Stimulated activated naive CD8-positive, alpha-beta T cell treated with anti-CD3 and anti-CD28 coated beads, Interleukin-15, Interleukin-2, amounts not matched to agents 100 U/mL and 50 U/mL, for 24 hours (primary cell): ENCODE data around the gene CDH23.

ENCODE experiments used
- ATAC-seq: fragments of 150-1000 bp; cut with Tn5 transposase; one replicate; pipeline ENCODE4 v1.10.0; 2021
- DNase-seq: peaks from one replicate; pipeline ENCODE4 v3.0.0; 2021

CDH23 gene

DNA sequence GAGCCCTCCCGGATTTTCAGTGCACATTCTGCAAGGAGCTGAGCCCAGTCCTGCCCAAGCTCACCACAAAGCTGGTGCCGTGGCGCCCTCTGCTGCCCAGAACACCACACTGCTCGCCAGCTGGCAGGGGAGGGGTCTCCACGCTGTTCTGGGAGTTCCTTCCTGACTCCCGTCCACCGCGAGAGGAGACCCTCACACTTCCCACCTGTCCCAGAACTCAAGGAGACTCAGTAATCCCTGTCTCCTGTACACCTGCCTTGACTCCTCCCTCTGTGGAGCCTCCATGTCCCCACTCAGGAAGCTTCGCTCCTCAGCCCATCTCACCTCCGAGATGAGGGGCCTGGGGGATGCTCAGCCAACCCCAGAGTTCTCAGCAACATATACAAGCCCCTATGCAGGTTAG is 311.6 kb downstream of the CDH23 start:
- DNase-seq (peak; percentile 79), ATAC-seq (no peak)

DNA sequence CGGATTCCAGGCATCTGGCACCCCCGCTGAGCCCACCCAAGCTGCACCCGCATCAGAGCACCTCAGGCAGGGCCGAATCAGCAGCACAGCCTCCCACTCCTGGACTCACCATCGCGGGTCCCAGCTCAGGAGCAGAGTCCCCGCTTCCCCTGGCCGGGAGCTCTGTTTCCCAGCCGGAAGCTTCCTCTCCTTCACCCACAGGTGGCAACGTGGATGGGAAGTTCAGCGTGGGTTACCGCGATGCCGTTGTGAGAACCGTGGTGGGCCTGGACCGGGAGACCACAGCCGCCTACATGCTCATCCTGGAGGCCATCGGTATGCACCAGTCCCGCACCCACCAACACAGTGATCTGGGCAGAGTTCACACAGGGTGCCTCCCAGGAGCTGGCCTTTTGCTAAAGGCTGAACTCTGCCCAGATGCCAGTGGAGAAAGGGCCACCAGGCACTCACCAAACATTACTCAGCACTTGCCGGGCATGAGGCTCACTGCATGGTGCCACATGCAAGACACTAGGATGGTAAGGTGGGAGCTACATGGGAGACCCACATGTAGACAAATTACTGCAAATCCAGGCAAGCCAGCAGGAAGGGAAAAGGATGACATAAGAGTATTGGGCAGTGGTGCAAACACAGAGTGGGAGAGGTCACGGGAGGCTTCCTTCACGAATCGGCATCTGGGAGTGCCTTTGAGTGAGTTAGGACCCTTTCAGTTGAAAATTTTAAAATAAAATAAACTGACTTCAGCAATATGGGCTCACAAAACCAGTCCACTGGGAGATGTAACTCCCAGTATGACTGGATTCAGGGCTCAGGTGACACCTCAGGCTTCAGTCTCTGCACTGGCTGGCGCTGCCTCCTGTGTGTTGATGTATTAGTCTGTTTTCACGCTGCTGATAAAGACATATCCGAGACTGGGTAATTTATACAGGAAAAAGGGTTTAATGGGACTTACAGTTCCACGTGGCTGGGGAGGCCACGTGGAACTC is 312.5 kb downstream of the CDH23 start:
- no peak for DNase-seq
- ATAC-seq: no peak

DNA sequence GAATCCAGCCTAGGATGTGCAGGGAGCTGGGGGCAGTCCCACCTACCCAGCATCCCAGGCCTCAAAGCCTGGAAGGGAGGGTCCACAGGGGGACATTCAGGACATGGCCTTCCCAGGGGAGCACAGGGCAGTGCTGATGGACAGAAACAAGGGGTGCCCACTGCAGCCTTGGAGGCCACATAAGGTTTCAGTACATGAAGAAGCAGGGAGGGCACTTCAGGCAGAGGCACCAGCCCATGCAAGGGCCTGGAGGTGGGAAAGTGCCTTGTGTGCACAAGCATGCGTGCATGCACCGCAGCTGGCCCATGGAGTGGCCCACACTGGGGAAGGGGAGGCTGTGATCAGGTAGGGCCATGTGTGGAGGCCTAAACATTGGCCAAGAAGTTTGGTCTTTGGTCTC is 313.8 kb downstream of the CDH23 start:
- ATAC-seq (no peak), DNase-seq (no peak)

DNA sequence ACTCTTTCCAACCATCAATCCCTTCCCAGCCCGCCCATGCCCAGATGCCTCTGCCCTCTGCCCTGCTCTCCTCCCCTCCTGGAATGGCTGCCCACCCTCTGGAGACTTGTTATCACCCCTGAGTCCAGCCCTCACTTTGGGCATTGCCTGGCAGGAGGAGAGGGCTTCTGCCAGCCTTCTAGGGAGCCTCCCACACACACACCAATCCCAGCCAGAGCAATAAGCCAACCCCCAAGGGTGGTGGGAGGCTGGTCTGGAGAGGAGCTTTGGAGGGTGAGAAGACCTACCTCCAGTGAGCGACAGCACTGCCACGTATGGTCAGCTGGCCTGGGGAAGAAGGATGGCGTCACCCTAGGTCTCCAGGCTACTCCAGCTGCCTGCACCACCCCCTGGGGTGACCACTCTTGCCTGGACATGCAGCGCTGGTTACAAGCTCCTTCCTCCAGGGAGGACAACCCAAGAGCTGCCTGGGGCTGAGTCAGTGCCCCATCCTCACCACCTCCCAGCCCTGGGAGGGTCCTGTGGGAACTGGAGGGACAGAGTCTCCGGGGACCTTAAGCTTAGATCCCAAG is 314.4 kb downstream of the CDH23 start:
- ATAC-seq (no peak), DNase-seq (no peak)

DNA sequence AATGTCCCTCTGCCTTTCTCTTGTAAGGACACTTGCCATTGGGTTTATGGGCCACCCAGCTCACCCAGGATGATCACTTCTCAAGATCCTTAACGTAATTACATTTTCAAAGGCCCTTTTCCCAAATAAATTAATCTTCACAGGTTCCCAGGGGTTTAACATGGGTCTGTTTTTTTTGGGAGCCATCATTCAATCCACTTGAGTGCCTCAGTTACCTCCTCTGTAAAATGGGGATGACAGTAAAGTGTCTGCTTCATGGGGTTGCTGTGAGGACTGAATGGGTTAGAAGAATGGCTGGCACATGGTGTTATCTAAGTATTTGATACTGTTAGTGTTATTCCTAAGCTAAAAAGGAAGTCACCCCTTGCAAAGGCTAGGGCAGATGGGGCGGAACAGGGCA is 315.4 kb downstream of the CDH23 start:
- ATAC-seq (no peak), DNase-seq (no peak)

DNA sequence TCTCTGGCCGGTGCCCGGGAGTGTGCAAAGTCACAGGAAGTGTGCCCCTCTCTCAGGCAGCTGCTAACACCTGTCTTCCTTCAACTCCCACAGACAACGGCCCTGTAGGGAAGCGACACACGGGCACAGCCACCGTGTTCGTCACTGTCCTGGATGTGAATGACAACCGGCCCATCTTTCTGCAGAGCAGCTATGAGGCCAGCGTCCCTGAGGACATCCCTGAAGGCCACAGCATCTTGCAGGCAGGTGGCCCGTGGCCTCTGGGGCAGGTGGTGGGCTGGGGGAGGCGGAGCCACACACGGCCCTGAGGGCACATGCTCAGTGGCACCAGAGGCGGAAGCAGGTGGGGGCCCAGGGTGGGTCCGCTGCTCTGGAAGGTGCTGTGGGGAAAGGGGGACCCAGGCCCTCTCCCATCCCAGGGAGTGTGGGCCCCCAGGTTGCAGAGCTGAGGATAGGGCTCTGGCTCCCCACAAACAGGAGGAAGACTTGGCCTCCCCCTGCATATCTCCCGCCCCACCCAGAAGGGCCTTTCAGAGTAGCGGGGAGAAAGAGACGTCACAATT is 315.9 kb downstream of the CDH23 start:
- ATAC-seq: peak; percentile 58
- DNase-seq: peak; percentile 50

DNA sequence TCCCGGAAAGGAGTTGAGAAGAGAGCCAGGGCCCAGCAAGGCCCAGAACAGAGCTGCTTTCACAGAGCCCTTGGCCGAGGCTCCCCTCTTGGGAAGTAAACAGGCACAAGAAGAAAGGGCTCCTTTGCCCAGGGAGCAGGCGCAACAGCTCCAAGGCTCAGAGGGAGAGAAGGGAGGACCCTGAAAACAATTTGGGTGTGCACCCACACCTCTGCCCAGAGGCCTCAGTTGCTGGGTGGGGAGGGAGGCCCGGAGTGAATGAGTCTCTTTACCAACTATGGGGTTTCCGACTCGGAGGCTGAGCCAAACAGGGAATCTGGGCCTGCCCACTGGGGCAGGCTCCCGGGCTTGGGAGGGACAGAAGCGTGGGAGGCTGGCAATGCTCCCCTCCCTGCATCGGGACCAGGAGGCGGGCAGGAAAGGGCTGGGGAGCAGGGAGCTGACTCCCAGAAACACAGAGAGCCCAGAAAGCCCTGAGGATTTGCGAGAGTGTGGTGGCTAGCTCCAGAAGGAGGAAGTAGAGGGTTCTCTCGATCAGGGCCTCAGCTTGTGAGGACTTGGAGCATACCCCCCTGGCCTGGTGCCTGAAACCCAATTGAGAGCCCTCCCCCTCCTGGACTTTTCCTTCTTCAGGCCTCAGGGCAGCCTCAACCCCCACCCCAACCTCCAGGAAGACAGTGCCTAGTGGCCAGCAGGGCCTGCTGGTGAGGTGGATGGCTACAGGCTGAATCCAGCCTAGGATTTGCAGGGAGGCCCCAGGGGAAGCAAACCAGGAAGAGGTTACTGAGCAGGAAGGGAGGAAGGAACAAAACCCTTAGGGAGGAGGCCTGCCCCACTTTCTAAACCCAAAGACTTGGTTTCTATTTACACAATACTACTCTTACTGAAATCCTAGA is 316.7 kb downstream of the CDH23 start:
- peak; percentile 62 for DNase-seq
- peak; percentile 61 for ATAC-seq

DNA sequence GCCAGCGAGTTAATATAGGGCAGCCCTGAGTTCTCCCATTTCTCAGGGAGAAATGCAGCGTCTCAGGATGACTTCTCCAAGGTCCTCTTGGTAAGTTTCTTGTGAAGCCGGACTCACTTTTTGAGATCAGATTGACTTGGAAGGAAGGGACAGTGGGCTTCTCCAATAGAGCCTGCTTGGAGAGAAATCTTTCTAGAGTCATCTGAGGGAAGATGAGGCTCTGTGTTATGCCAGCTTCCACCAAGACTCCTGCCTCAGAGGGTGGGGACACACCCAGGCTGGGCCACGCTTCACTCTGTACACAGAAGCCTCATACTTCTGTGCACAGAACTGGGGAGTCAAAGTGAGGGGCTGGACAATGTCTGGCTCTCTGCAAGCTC is 317.3 kb downstream of the CDH23 start:
- ATAC-seq: no peak

DNA sequence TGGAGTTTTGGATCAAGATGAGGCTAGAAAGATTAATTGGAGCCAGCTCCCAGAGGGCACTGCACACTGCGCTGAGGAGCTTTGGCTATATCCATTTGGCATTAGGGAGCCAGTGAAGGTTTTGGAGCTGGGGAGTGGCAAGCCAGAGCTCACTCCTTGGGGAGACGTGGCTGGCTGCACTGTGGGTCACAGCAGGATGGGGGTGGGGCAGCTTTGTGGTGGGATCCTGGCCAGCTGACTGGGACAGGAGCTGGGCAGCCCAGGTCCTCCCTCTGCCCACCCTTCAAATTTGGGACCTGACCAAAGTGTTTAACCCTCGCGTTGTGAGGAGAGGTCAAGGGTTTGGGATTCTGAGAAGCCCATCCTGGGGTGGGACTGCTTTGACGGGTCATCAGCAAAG is 317.9 kb downstream of the CDH23 start:
- no peak for ATAC-seq
- DNase-seq: no peak

More for the DNA sequence above, 317.3 kb downstream of the CDH23 start:
- no peak for DNase-seq

DNA sequence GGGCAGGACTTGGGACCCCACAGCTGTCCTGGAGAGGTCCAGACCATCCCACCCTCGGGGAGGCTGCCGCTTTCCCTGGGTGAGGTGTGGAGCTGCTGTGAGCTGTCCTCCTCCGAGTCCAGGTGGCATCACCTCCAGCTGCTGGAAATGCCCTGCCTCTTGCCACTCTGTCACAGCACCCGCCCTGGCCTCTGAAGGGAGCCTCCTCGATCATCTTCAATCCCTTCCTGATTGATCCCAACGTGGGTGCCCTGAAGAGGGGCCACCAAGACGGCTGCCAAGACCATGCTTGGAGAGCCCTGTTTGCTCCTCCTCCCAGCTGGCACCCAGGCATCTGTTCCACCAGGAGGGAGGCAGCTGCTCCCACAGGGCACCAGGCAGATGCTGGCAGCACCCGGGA is 318.3 kb downstream of the CDH23 start:
- ATAC-seq: no peak

DNA sequence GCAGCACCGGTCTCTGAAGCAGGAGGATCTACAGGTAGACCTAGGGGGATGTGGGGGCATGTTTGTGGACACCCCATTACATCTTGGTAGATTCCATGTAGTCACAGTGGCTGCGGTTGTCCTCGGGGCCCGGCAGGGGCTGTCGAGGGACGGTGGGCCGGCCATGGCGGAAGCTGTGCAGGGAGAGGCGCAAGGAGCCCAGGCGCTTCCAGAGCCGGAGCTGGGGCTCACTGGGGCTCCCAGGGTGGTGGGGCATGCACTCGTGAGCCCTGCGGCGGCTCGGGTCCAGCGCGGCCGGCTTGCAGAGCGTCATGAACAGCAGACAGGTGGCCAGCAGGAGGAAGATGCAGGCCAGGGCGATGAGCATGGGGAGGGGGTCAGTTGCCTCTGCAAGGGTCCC is 319.1 kb downstream of the CDH23 start:
- ATAC-seq (no peak), DNase-seq (no peak)

More for the DNA sequence above, 318.3 kb downstream of the CDH23 start:
- no peak for DNase-seq

DNA sequence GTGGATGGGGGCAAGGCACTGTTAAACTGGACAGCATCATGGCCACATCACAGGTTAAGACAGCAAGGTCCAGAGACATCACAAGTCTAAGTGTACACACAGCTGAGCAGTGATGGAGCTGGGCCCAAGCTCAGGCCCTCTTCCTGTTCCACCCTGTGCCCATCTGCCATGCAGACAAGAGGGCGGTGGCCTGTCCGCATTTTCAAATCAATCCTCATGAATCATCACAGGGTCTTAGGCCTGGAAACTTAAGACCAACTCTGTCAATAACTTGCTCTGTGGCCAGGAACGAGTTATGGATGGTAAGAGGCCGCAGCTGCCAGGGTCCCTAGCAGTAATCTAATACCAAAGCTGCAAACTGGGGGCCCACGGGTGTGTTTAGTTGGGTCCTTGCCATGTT is 319.7 kb downstream of the CDH23 start:
- DNase-seq (no peak), ATAC-seq (no peak)

DNA sequence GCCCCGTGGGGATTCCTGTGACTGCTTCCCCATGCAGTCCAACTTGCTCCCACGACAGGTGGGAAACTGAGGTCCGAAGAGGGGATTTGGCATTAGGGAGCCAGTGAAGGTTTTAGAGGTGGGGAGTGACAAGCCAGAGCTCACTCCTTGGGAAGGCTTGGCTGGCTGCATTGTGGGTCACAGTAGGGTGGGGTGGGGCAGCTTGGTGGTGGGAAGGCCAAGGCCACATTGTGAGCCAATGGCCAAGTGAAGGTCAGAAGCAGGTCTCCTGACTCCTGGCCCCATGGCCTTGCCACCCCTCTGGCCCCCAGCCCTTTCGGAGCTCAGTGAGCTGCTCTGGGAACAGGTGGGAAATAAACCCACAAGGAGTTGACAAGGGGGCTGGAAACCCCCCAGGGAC is 320.3 kb downstream of the CDH23 start:
- ATAC-seq (no peak), DNase-seq (no peak)

DNA sequence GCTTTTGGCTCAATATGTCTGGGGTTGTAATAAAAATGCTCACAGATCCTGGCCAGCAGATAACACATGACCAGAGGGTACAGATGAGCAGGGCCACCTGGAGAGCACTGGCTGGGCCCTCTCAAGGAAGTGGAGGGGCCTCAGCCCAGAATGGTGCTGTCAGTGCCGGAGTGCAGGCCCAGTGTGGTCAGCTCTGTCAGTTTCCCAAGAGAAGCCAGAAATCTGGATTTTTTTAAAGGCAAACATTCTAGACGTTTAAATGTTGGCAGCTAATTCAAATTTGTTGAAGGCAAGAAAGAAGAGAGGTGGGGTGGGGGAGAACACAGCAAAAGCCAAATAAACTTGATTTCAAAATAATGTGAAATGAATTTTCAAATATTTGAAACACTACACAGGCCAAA is 320.8 kb downstream of the CDH23 start:
- ATAC-seq: no peak
- no peak for DNase-seq

DNA sequence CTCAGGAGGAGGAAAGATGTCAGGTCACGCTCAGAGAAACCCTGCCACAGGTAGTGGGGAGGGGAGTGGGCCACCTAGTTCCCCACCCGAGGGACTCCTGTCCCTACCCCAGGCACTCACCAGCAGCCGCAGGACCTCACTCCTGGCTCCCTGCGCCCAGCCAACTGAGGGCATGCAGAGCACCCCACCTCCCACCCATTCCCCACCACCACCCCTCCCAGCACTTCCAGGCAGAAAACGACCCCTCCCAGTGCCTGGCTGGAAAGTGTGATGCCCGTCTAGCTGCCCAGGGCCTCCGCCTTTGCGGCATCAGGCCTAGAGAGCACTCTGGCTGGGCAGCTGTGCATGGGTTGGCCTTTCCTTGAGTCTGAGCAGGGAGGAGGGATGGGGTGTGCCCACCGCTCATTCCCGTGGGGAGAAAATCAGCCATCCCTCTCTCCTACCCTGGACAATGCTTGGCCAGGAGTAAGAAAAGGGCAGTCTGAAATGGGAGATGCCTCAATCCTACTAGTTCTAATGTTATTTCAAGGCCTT is 321.5 kb downstream of the CDH23 start:
- no peak for DNase-seq

DNA sequence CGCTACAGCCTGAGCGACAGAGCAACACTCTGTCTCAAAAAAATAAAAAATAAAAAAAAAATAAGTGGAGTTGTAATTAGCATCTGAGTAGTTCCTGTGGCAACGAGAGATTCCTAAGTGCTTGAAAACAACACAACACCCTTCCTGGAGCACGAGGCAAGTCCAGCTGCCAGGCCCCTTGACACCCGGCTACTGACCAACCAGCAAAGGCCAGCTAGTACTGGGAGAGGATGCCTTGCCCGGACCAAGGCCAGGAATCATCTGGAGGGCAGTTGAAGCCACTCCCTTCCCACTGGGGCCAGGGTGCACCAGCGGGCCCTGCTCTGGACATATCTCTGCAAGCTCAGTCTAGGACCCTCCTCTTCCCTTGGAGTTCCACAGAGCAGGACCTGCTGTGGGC is 322.3 kb downstream of the CDH23 start:
- DNase-seq (no peak), ATAC-seq (no peak)

More for the DNA sequence above, 321.5 kb downstream of the CDH23 start:
- no peak for ATAC-seq

DNA sequence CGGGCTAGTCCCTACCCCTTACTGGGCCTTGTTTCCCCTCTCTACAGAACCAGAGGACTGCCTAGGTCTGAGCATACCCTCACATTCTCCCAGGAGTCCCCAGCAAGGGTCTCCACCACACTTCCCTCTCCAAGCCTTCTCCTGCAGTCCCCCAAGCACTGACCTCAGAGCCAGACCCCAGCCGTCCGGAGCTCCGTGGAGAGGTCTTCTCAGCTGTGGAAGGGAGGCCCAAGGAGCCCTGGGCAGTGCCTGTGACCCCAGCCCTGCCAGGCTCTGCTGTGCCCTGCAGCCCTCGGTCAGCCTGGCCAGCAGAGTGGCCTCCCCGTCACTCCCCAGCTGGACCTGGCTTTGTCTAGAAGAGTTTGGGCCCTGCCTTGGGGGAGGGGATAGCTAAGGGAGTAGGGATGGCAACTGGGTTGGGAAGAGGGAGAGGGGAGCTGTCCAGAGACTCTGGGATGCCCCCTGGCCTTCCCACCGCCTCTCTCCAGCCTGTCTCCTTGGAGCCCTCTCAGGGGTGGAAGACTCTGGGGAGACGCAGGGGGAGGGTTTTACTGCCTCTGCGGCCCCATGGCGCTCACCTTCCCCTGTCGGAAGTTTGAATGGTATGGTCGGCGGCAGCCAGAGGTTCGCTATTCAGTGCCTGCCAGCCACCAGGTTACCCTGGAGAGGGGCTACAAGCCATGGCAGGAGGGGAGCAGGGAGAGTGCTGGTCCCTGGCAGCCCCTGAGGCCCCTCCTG is 322.9 kb downstream of the CDH23 start, which contains the start of gene C10orf105:
Gene C10orf105 (minus strand): TSS at position 315 of the 738 bp plus-strand sequence. CDS start 3,441 bp downstream, outside the sequence.
- ATAC-seq: no peak
- no peak for DNase-seq

DNA sequence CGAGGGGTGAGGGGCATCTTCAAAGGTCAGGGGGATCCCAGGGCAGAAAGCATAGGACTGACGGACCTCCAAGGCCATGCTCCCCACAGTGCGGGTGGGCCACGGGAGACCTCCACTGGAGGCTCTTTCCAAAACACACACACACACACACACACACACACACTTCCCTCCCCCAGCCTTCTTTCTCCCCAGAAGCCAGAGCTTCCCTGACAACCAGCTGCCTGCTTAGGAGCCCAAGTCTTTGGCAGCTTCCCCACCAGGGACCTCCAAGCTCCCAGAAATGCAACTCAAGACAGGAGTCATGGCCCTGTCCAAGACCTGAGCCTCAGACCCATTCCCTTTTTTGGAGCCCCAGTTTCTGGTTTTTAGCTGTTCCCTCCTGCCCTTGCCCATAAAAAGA is 323.6 kb downstream of the CDH23 start:
- no peak for DNase-seq
- ATAC-seq: no peak

DNA sequence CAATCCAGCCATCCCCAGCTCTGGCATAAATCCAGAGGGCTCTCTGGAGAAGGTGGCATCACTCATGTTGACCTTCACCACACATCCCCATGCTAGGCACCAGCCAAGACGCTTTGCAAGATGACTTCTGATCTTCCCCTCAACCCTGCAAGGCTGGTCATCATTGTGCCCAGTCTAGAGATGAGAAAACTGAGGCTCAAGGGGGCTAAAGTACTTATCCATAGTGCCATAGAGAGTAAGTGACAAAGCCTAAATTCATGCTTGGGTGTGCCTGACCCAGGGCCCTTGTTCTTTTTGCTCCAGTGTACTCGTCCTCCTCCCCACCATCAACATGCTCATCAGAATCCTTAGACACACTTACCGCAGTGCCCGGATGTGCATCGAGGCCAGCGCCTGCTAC is 324.6 kb downstream of the CDH23 start:
- DNase-seq: no peak
- no peak for ATAC-seq

DNA sequence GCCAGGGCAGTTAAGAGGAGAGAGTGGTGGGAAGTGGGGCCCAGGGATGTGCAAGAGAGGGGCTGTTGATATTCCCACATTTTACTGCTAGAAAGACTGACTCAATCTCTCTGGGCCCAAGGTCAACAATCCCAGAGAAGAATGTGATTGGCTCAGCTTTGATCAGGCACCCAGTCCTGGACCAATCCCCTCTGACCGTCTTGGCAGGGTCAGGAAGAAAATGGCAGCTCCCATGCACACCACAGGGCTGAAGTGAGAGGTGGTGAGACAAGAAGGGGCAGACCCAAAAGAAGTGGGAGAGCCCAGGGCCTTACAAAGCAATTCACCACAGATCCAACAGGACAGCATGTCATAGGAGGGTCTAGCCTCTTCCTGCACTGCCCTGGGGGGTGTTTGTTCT is 326.1 kb downstream of the CDH23 start:
- DNase-seq (no peak), ATAC-seq (no peak)

DNA sequence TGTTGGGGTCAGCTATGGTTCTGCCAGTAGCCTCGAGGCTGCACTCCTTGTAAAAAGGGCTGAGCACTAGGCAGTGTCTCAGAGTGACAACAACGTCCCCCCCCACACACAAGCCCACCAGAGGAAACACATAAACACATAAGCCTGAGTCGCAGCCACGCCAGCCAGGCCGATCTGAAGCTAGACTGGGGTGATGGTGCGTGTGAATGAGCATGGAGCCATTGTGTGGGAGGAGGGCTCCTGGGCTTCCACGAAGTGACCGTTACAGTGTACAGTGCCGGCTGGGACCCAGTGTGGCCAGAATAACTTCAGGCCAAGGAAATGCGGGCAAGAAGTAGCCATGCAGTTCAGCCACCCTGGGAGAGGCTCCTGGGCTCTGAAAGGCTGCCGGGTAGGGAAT is 326.6 kb downstream of the CDH23 start:
- ATAC-seq: no peak
- DNase-seq: no peak
